ENCODE results near the gene MSANTD3. TPM values are rescaled to one million over a fixed set of nuclear protein-coding genes. Genes with fewer than 3 reads are reported as not detected.

The MSANTD3 gene
- total RNA-seq, 1 donor: 76.1 TPM

- DNase-seq (ENCODE audit: low read depth): no peak
- TF ChIP-seq CTCF (IDR thresholded peaks at IDR 0.05; ENCODE audit: insufficient read depth, low read length): no peak
- no peak overlapping the region for H3K4me3 ChIP-seq (ENCODE audit: low read depth, low read length)
Measured at GRCh38 chr9:100397529-100398266, 29.2 kb upstream of the MSANTD3 start.

DNA sequence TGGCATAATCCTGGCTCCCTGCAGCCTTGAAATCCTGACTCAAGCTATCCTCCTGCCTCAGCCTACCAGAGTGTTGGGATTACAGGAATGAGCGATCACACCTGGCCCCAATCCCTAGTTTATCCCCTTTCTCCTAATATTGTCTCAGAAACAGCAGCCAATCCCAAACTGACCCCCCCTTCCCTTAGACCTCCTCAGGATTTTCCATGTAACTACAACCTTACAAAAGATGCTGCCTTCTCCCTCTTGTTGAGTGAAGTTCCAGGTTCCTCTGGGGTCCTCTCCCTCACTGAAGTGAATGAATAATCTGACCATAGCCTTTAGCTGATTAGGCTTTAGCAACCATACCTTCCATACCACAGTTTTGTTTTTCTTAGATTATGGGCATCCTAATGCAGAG lies 25.9 kb upstream of the MSANTD3 start:
- H3K4me3 ChIP-seq (ENCODE audit: low read depth, low read length): no peak overlapping the region
- TF ChIP-seq CTCF (IDR thresholded peaks at IDR 0.05; ENCODE audit: insufficient read depth, low read length): no peak
- no peak for DNase-seq (ENCODE audit: low read depth)

GRCh38 chr9:100406962-100407361 lies 20.0 kb upstream of the MSANTD3 start:
- no peak for TF ChIP-seq CTCF (IDR thresholded peaks at IDR 0.05; ENCODE audit: insufficient read depth, low read length)
- H3K4me3 ChIP-seq (ENCODE audit: low read depth, low read length): no peak overlapping the region
- no peak for DNase-seq (ENCODE audit: low read depth)

DNA sequence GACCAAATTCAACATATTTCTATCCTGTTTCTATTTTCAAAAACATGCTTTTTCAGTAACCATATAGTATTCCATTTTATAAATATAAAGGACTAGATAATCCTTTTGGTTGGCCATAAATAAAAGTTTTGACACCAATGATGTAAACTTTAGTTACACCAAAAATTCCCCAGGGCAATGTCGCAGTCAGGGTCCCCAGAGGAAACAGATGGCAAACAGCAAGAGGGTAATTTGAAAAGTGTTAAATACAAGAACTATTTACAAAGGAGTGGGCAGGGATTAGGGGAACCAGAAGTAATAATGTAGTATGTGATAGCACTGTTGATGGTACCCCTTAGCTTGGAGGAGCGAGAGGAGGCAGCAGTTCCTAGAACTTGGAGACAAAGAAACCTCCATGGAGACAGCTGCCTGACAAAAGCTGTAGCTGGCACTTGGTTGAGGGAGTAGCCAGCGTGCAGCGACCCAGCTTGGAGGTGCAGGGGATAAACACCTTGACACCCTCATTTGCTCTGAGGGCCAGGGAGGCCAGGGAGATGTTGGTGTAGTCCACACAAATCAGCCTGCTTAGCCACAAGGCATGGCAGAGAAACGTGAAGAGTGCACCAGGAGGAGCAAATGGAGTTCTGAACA lies 18.3 kb upstream of the MSANTD3 start:
- no peak for TF ChIP-seq CTCF (IDR thresholded peaks at IDR 0.05; ENCODE audit: insufficient read depth, low read length)
- DNase-seq (ENCODE audit: low read depth): no peak
- no peak overlapping the region for H3K4me3 ChIP-seq (ENCODE audit: low read depth, low read length)

DNA sequence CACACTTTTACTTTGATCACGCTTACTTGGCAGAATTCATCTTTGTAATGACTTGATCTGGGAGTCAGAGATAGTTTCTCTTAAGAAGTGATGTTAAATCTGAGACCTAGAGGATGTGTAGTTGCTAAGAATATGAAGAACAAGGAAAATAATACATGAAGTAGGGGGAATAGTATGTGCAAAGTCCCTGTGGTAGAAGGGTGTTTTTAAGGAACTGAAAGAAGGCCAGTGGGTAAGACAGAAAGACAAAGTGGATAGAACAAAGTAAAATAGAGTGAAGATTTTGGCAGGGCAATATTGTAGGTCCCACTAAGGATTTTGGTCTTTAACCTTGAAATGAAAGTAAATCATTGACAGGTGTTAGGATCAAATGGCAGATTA lies 17.8 kb upstream of the MSANTD3 start:
- TF ChIP-seq CTCF (IDR thresholded peaks at IDR 0.05; ENCODE audit: insufficient read depth, low read length): no peak
- DNase-seq (ENCODE audit: low read depth): no peak
- H3K4me3 ChIP-seq (ENCODE audit: low read depth, low read length): no peak overlapping the region

GRCh38 chr9:100411472-100412283 lies 15.3 kb upstream of the MSANTD3 start:
- peak overlapping the region; percentile 70 for H3K4me3 ChIP-seq (ENCODE audit: low read depth, low read length)
- no peak for TF ChIP-seq CTCF (IDR thresholded peaks at IDR 0.05; ENCODE audit: insufficient read depth, low read length)
- peak; percentile 89 for DNase-seq (ENCODE audit: low read depth)

Data from fibroblast of the aortic adventitia (primary cell).